H54 (cell line): ENCODE data around the gene ADGRV1.
"Not testable (repeated sequence)": the region's sequence is repeated elsewhere in the genome, so short reads cannot be mapped to it uniquely, and the experiment has no call there.

Source experiments
- DNase-seq: peaks from one replicate; pipeline ENCODE4 v3.0.0; 2011; ENCODE audit warnings: low spot score, mixed read lengths; ENCODE audit not compliant: insufficient read length
- FAIRE-seq: peaks from 3 replicates; lab custom pipeline; 2011; peaks lifted over from hg19 to GRCh38; lab: Jason Lieb, UNC
- POLR2A ChIP-seq: IDR thresholded peaks from 2 replicates; pipeline ENCODE4 v1.6.1; 2011; ENCODE audit warnings: low read depth, mild to moderate bottlenecking, low read length

The ADGRV1 gene

GRCh38 chr5:90833753-90834152 lies 275.2 kb downstream of the ADGRV1 start:
- DNase-seq (no peak), FAIRE-seq (no peak)
- TF ChIP-seq POLR2A = no peak

GRCh38 chr5:90834711-90835110 lies 276.1 kb downstream of the ADGRV1 start:
- DNase-seq (no peak), FAIRE-seq (no peak)
- no peak for TF ChIP-seq POLR2A

GRCh38 chr5:90843443-90843842 lies 284.8 kb downstream of the ADGRV1 start:
- FAIRE-seq = no peak
- no peak for DNase-seq
- no peak for TF ChIP-seq POLR2A

DNA sequence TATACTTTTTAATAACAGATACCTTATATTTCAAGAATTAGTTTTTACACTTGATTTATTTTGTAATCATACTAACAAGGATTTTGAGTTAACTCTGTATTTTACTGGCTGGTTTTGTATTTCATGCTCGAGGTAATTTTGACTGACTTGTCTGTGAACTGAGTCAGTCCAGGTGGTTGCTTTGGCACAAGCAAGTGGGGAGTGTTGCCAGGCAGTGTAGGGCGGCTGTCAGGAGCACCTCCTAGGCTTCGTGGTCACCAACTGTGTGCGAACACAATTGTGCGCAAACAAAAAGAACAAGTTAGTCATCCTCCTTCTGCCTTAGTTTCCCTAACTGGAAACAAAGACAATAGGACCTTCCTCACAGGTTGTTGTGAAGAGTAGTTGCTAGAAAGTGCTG lies 286.3 kb downstream of the ADGRV1 start:
- FAIRE-seq (no peak), DNase-seq (no peak)
- TF ChIP-seq POLR2A = no peak

DNA sequence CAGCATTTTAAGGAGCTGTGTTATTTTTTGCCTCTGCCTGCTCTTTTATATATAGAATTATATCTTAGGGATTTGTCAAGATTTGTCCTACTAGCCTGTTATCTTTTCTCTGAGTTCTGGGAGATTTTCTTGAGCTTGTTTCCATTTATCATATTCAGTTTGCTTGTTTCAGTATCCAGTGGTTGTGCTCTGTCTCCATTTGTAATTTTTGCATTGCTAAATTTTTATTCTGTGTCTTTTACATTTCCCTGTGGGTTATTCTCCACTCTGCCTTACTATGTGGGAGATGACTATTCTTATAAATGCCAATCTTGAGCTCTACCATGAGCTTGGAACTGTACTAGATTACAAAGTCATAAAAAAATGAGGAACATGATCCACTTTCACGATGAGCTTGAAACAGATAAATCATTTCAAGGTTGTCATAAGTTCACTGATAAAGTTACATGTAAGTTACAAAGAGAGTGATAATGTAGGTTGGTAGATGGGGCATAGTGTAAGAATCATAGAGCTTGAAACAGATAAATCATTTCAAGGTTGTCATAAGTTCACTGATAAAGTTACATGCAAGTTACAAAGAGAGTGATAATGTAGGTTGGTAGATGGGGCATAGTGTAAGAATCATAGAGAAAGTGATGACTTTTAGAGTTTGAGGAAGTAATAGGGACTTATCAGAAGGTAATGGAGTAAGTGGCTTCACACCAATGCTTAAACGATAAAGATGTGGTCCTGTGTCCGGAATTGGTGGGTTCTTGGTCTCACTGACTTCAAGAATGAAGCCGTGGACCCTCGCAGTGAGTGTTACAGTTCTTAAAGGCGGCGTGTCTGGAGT lies 287.3 kb downstream of the ADGRV1 start:
- TF ChIP-seq POLR2A = no peak
- FAIRE-seq (no peak), DNase-seq (no peak)

GRCh38 chr5:90847606-90848005 lies 289.0 kb downstream of the ADGRV1 start:
- FAIRE-seq, DNase-seq: not testable (repeated sequence)

DNA sequence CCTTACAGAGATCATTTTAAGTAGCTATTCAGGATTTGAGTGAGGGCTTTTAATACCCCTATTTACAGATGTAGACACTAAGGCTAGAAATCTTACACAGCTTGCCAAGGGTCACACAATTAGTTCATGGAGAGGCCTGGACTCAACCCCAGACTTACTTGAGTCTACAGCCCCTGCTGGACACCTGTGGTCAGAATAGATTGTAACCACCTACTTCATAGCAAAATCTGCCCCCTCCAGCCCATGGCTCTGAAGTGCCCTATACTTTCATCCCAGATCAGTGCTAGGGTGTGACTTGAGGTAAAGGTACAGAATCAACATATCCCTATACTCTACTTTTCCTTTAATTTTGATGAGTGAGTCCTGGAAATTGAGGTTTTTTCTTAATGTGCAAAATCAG lies 291.3 kb downstream of the ADGRV1 start:
- DNase-seq (no peak), FAIRE-seq (no peak)
- no peak for TF ChIP-seq POLR2A

DNA sequence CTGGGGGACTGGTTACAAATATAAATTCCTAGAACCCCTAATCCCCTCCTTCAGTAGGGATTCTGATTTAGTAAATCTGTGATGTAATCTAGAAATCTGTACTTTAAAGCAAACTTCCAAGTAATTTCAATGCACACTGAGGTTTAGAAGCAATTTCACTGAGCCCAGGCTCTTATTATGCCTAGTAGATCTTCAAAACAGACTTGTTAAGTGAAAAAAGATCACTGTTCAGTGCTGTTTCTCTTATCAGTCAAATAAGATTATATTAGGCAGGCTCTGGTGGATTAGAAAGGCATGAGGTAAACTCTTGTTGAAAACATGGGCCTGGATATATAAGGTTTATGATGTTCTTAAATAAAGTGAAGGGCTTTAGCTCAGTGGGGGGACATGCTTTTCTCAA lies 293.9 kb downstream of the ADGRV1 start:
- DNase-seq = no peak
- no peak for TF ChIP-seq POLR2A
- FAIRE-seq = no peak

DNA sequence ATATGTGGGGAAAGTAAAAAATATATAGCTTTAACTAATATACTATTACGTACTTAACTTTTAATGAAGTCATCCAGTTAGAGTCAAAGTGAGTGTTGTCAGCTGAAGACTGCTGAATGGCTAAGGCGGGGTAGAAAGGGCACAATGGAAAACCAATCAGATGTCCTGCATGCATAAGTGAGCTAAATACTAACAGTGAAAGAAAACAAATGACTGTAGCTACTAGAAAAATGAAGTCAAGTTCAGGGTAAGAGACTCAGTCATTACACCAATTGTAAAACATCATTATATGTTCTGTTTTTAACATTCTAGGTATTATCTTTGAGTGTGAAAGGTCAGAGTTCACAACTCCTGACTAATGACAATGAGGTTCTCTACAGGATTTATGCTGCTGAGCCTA lies 295.2 kb downstream of the ADGRV1 start:
- no peak for DNase-seq
- no peak for TF ChIP-seq POLR2A
- FAIRE-seq = no peak

- FAIRE-seq (no peak), DNase-seq (no peak)
- TF ChIP-seq POLR2A = no peak
Observed at GRCh38 chr5:90854169-90854568, 295.6 kb downstream of the ADGRV1 start.

GRCh38 chr5:90855296-90856010 lies 296.9 kb downstream of the ADGRV1 start:
- no peak for TF ChIP-seq POLR2A
- DNase-seq (no peak), FAIRE-seq (no peak)

DNA sequence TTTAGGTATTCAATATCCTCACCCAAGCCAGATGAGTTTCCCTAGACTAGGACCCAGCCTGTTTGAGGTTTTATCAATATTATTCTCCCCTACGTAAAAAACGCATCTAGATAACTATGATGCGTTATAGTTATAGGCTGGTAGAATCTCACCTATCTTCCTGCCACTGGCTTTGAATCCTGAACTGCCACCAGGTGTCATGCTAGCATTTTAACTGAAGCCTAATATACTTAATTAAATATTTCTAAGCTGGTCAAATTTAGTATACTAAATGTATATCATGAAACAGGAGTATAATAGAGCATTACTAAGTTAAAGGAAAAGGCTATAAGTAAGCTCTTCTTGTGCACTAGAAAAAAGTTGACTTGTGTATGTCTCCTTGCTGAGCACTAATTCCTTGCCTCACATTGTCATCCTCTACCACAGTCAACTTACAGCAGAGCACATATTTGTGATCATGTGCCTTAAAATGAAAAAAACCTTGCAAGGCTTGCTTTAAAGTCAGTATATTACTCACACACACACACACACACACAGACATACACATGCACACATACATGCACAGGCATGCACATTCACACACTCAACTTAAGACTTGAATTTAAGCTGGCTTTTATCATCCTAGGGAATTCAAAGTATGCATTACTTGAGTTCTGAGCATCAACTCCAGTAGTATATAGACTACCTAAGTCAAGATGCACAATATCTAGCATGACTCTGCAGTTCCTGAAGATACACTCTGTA lies 303.4 kb downstream of the ADGRV1 start:
- FAIRE-seq = no peak
- DNase-seq = no peak
- TF ChIP-seq POLR2A = no peak

GRCh38 chr5:90865180-90865579 lies 306.6 kb downstream of the ADGRV1 start:
- no peak for TF ChIP-seq POLR2A

GRCh38 chr5:90866333-90866732 lies 307.7 kb downstream of the ADGRV1 start:
- TF ChIP-seq POLR2A = no peak
- no peak for FAIRE-seq

More at GRCh38 chr5:90865180-90865579, 306.6 kb downstream of the ADGRV1 start:
- no peak for FAIRE-seq
- DNase-seq = no peak

More at GRCh38 chr5:90866333-90866732, 307.7 kb downstream of the ADGRV1 start:
- DNase-seq = no peak
